Keratinocyte (primary cell): Measurements from ENCODE around the gene AFAP1L2. TPM values are rescaled to one million over a fixed set of nuclear protein-coding genes. Genes with fewer than 3 reads are reported as not detected.

ENCODE experiments used
- DNase-seq: peaks from one replicate; pipeline ENCODE4 v3.0.0-alpha.2; 2011; ENCODE audit warnings: low read depth, missing footprints, low spot score
- FAIRE-seq: peaks from 2 replicates; lab custom pipeline; 2011; peaks lifted over from hg19 to GRCh38; lab: Jason Lieb, UNC
- H2AFZ ChIP-seq: 2 replicates; pipeline ENCODE4 v1.6.0; 2012; ENCODE audit warnings: low read length, control low read depth, inconsistent platforms; ENCODE audit not compliant: control insufficient read depth
- H3K27ac ChIP-seq: 2 replicates; pipeline ENCODE4 v1.5.1; 2011; ENCODE audit warnings: low read length; ENCODE audit not compliant: control insufficient read depth, insufficient read depth
- H3K27me3 ChIP-seq: 3 replicates; pipeline ENCODE4 v1.6.0; 2011; ENCODE audit warnings: low read length; ENCODE audit not compliant: control insufficient read depth, insufficient read depth; ENCODE audit errors: extremely low read depth
- H3K36me3 ChIP-seq, 2 experiments: 2 replicates in 1 of 2; 3 replicates in 1 of 2; pipeline ENCODE4 v1.5.1; 2011; ENCODE audit warnings: low read length in 2 of 2, mild to moderate bottlenecking in 1 of 2; ENCODE audit not compliant: control insufficient read depth in 2 of 2, insufficient read depth in 2 of 2; ENCODE audit errors: extremely low read depth in 1 of 2
- H3K4me1 ChIP-seq: 3 replicates; pipeline ENCODE4 v1.5.1; 2011; ENCODE audit warnings: low read length; ENCODE audit not compliant: control insufficient read depth, insufficient read depth; ENCODE audit errors: extremely low read depth
- H3K4me2 ChIP-seq: 3 replicates; pipeline ENCODE4 v1.6.0; 2011; ENCODE audit warnings: low read depth, low read length; ENCODE audit not compliant: control insufficient read depth, insufficient read depth; ENCODE audit errors: extremely low read depth
- H3K4me3 ChIP-seq, 3 experiments: fragments of 200-600 bp in 1 of 3; sonication (generic) in 1 of 3; 2 replicates in 2 of 3; 3 replicates in 1 of 3; pipeline ENCODE4 v1.5.1; 2011 to 2016; ENCODE audit warnings: low read length in 3 of 3, mild to moderate bottlenecking in 3 of 3, control low read depth in 2 of 3, inconsistent platforms in 1 of 3, low read depth in 1 of 3, mixed read lengths in 1 of 3, mixed run types in 1 of 3, moderate library complexity in 1 of 3; ENCODE audit not compliant: control insufficient read depth in 2 of 3, insufficient read depth in 2 of 3; ENCODE audit errors: extremely low read depth in 1 of 3
- H3K79me2 ChIP-seq: 2 replicates; pipeline ENCODE4 v1.6.0; 2012; ENCODE audit warnings: low read length; ENCODE audit not compliant: control insufficient read depth, insufficient read depth
- H3K9ac ChIP-seq: 3 replicates; pipeline ENCODE4 v1.6.0; 2011; ENCODE audit warnings: low read length; ENCODE audit not compliant: control insufficient read depth, insufficient read depth; ENCODE audit errors: extremely low read depth
- H3K9me1 ChIP-seq: 3 replicates; pipeline ENCODE4 v1.6.0; 2011; ENCODE audit warnings: low read length; ENCODE audit not compliant: control insufficient read depth, insufficient read depth; ENCODE audit errors: extremely low read depth
- H3K9me3 ChIP-seq: 2 replicates; pipeline ENCODE4 v1.5.1; 2012; ENCODE audit warnings: low read depth, low read length; ENCODE audit not compliant: control insufficient read depth
- H4K20me1 ChIP-seq: 3 replicates; pipeline ENCODE4 v1.6.0; 2011; ENCODE audit warnings: low read length; ENCODE audit not compliant: control insufficient read depth, insufficient read depth; ENCODE audit errors: extremely low read depth
- EZH2 ChIP-seq: IDR thresholded peaks from one replicate; pipeline ENCODE4 v1.6.1; 2012; ENCODE audit warnings: inconsistent platforms, mild to moderate bottlenecking, low read length, moderate library complexity
- dilution Hi-C: fragments of 300-500 bp; cut with MboI; formaldehyde crosslinking; loops from one replicate; pipeline ENCODE4 v1.7.0; 2020; ENCODE audit warnings: low sequenced_read_pairs; ENCODE audit not compliant: extremely low pct_ligation_motif_present
- polyA plus RNA-seq, 5 experiments: library from polyadenylated mRNA; depleted of rRNA in 3 of 5; stranded (reverse) in 3 of 5; stranded (forward) in 1 of 5; unstranded in 1 of 5; fragments of >200 nt; gene quantifications; 1 replicate in 1 of 5; 2 replicates in 3 of 5; 3 replicates in 1 of 5; pipeline versions ENCODE4 v1.2.1 to v1.2.3, GENCODE V29; 2011 to 2012; ENCODE audit warnings: missing spikeins in 2 of 5, low read depth in 1 of 5, low replicate concordance in 1 of 5
- TF ChIP-seq, protein P1 (sequence below), 3 experiments: IDR thresholded peaks in 1 of 3; conservative IDR thresholded peaks in 1 of 3; optimal IDR thresholded peaks in 1 of 3; 2 replicates in 2 of 3; 3 replicates in 1 of 3; pipeline versions ENCODE3 to v1.5.1; 2011; ENCODE audit warnings: low read length in 3 of 3, mild to moderate bottlenecking in 3 of 3, moderate library complexity in 2 of 3, control low read depth in 1 of 3, inconsistent platforms in 1 of 3; ENCODE audit not compliant: insufficient read depth in 2 of 3; ENCODE audit errors: extremely low read depth in 1 of 3

Gene AFAP1L2
- polyA plus RNA-seq, 1 donor (not counting 4 experiments of a cell fraction or from before 2014, with no cell fraction given), result 40.4 TPM

DNA sequence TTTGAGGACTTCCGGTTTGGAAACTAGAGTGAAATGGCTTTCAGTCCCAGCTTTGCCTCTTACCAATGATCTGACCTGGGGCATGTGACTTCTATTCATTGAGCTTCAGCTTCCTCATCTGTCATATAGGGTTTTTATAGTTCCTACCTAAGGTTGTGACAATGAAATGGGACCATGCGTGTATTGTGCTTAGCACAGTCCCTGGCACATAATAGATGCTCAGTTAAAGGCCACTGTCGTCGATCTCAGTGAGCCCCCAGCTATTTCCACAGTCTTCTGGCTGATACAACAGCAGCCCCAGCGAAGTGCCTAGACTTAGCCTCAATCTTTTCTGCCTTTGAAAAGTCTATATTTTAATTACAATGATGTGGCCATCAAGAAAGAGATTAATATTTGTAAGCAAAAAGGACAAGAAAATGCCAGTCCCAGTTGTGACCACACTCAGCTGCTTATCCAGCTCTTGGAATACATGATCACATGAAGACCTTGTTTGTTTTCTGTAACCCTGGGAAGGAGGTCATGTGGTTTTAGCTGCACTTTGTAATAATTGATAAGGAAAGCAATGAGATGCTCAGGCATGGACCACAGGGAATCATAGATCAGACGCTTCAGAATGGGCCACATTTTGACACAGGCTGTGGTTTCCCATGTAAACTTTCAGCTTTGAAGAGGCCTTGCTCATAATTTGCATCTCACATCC, 120.6 kb downstream of the AFAP1L2 start:
- Histone ChIP-seq H3K9me1 (no peaks in the 10 kb centered on the region), H3K4me2 (no peak overlapping the region), H3K4me1 (peaks cover 9% of the 10 kb centered on the region), H4K20me1 (no peaks in the 10 kb centered on the region), H3K36me3 (no peaks in the 10 kb centered on the region), H2AFZ (no peak overlapping the region), H3K4me3 (no peak overlapping the region), H3K9ac (no peak overlapping the region), H3K27me3 (no peaks in the 10 kb centered on the region), H3K9me3 (no peaks in the 10 kb centered on the region), H3K27ac (no peak overlapping the region), H3K79me2 (no peaks in the 10 kb centered on the region)
- TF ChIP-seq EZH2, result no peak
- TF ChIP-seq, protein P1, sequence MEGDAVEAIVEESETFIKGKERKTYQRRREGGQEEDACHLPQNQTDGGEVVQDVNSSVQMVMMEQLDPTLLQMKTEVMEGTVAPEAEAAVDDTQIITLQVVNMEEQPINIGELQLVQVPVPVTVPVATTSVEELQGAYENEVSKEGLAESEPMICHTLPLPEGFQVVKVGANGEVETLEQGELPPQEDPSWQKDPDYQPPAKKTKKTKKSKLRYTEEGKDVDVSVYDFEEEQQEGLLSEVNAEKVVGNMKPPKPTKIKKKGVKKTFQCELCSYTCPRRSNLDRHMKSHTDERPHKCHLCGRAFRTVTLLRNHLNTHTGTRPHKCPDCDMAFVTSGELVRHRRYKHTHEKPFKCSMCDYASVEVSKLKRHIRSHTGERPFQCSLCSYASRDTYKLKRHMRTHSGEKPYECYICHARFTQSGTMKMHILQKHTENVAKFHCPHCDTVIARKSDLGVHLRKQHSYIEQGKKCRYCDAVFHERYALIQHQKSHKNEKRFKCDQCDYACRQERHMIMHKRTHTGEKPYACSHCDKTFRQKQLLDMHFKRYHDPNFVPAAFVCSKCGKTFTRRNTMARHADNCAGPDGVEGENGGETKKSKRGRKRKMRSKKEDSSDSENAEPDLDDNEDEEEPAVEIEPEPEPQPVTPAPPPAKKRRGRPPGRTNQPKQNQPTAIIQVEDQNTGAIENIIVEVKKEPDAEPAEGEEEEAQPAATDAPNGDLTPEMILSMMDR (optimal IDR thresholded peaks at IDR 0.05 in 1 of 3, IDR thresholded peaks at IDR 0.05 in 1 of 3, conservative IDR thresholded peaks at IDR 0.05 in 1 of 3; ENCODE audit: extremely low read depth in 1 of 3, insufficient read depth in 2 of 3, low read length in 3 of 3), result no peak
- no peak for DNase-seq
- dilution Hi-C loops, result no loop called here
- FAIRE-seq, result no peak

DNA sequence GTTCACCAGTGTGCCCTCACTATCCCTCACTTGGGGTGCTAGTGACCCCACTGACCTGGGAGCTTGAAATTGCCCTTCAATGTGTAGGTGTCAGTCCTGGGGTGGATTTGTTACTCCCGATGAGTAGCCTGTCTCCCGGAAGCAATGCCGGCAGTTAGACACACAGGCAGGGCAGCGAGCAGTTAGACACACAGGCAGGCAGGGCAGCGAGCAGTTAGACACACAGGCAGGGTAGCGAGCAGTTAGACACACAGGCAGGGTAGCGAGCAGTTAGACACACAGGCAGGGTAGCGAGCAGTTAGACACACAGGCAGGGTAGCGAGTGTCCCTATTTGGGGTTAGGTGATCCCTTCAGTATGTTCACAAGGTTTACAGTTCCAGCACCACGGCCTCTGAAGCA, 121.2 kb downstream of the AFAP1L2 start:
- H3K79me2 ChIP-seq, result no peaks in the 10 kb centered on the region
- FAIRE-seq (no peak), DNase-seq (no peak)
- TF ChIP-seq, protein P1 (optimal IDR thresholded peaks at IDR 0.05 in 1 of 3, IDR thresholded peaks at IDR 0.05 in 1 of 3, conservative IDR thresholded peaks at IDR 0.05 in 1 of 3; ENCODE audit: extremely low read depth in 1 of 3, insufficient read depth in 2 of 3, low read length in 3 of 3), result no peak
- no peak for TF ChIP-seq EZH2
- no peaks in the 10 kb centered on the region for H3K9me3 ChIP-seq
- no peaks in the 10 kb centered on the region for H3K36me3 ChIP-seq
- no peaks in the 10 kb centered on the region for H3K9me1 ChIP-seq
- H3K27me3 ChIP-seq, result no peaks in the 10 kb centered on the region
- no peak overlapping the region for H3K4me2 ChIP-seq
- H3K9ac ChIP-seq, result no peak overlapping the region
- no peak overlapping the region for H3K27ac ChIP-seq
- H4K20me1 ChIP-seq, result no peaks in the 10 kb centered on the region
- peaks cover 9% of the 10 kb centered on the region for H3K4me1 ChIP-seq
- H2AFZ ChIP-seq, result no peak overlapping the region
- dilution Hi-C loops, result no loop called here
- no peak overlapping the region for H3K4me3 ChIP-seq
